ENCODE results near the gene C19orf47.
"Not testable (repeated sequence)": the region's sequence is repeated elsewhere in the genome, so short reads cannot be mapped to it uniquely, and the experiment has no call there.

C19orf47 gene

DNA sequence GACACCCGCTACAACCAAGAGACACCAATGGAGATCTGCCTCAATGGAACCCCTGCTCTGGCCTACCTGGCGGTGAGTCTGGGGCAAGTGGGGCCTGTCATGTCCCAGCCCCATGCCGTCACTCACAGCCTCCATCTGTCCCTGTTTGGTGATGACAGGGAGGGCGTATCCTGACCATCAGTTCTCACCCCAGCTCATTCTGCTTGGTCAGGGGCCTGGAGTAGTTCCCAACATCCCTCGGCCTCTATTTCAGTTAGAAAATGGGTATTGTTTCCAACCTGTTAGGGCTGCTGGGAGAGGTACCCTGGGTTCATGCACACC, 23.6 kb upstream of the C19orf47 start:
- TF ChIP-seq TAF1 (IDR thresholded peaks at IDR 0.05; ENCODE audit: borderline replicate concordance, low read depth, low read length): no peak
- TF ChIP-seq POLR2A (IDR thresholded peaks at IDR 0.05; ENCODE audit: low read depth, low read length): no peak
- TF ChIP-seq POLR2AphosphoS5 (IDR thresholded peaks at IDR 0.05; ENCODE audit: low read depth, low read length): no peak
- FAIRE-seq (no peak), DNase-seq (ENCODE audit: insufficient read length) (no peak)

DNA sequence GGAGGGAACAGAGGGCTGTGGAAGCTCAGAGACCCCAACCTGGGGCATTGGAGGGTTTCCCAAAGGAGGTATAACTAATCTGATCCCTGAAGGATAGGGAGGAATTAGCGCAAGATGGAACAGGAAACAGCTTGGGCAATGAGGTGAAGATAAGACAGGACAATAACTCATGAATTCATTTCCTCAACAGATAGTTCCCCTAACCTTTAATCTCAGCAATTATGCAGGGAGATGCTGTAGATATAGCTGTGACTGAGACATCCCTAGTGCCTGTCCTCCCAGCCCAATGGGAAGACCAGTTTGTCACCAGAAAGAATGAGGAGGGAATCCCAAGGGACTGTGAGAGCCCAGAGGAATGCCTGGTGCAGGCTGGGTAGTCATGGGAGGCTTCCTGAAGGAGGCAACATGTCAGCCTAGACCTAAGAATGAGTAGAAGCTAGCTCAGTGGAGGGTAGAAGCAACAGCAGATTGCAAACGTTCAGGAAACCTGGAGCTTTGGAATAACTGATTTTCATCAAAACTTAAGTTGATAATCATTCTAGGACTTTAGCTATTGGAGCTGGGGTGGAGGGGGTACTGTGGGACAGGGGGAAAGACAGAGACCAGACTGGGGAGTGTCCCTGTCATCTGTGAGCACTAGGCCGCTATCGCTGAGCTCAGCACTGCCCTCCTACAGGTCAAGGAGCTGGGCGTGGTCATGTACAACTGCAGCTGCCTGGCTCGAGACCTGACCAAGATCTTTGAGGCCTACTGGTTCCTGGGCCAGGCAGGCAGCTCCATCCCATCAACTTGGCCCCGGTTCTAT, 23.0 kb upstream of the C19orf47 start:
- DNase-seq (ENCODE audit: insufficient read length): no peak
- no peak for FAIRE-seq
- TF ChIP-seq TAF1 (IDR thresholded peaks at IDR 0.05; ENCODE audit: borderline replicate concordance, low read depth, low read length): no peak
- TF ChIP-seq POLR2AphosphoS5 (IDR thresholded peaks at IDR 0.05; ENCODE audit: low read depth, low read length): no peak
- no peak for TF ChIP-seq POLR2A (IDR thresholded peaks at IDR 0.05; ENCODE audit: low read depth, low read length)

DNA sequence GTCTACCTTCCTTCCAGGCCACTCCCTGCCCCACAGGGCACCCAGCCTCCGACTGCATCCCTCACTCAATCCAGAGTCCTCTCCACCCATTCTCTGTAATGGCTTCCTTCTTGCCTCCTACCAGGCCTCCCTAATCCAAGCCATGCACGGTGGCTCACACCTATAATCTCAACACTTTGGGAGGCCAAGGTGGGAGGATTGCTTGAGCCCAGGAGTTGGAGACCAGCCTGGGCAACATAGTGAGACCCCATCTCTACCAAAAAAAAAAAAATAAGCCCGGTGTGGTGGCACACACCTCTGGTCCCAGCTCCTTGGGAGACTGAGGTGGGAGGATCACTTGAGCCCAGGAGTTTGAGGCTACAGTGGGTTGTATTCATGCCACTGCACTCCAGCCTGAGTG, 22.1 kb upstream of the C19orf47 start:
- FAIRE-seq: not testable (repeated sequence)

DNA sequence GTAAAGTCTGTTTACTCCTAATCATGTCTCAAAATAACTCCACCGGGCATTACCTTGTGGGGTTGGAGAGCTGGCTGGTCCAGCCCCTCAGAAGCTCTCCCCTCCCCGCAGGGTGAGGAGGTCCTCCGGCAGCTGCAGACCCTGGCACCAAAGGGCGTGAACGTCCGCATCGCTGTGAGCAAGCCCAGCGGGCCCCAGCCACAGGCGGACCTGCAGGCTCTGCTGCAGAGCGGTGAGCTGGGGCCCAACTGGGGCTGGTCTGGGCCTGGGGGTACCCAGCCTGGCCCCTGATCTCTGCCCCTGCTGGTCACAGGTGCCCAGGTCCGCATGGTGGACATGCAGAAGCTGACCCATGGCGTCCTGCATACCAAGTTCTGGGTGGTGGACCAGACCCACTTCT, 21.6 kb upstream of the C19orf47 start:
- no peak for TF ChIP-seq POLR2AphosphoS5 (IDR thresholded peaks at IDR 0.05; ENCODE audit: low read depth, low read length)
- no peak for TF ChIP-seq POLR2A (IDR thresholded peaks at IDR 0.05; ENCODE audit: low read depth, low read length)
- no peak for TF ChIP-seq TAF1 (IDR thresholded peaks at IDR 0.05; ENCODE audit: borderline replicate concordance, low read depth, low read length)
- no peak for DNase-seq (ENCODE audit: insufficient read length)
- FAIRE-seq: no peak

More for the DNA sequence above, 22.1 kb upstream of the C19orf47 start:
- not testable (repeated sequence) for DNase-seq (ENCODE audit: insufficient read length)

DNA sequence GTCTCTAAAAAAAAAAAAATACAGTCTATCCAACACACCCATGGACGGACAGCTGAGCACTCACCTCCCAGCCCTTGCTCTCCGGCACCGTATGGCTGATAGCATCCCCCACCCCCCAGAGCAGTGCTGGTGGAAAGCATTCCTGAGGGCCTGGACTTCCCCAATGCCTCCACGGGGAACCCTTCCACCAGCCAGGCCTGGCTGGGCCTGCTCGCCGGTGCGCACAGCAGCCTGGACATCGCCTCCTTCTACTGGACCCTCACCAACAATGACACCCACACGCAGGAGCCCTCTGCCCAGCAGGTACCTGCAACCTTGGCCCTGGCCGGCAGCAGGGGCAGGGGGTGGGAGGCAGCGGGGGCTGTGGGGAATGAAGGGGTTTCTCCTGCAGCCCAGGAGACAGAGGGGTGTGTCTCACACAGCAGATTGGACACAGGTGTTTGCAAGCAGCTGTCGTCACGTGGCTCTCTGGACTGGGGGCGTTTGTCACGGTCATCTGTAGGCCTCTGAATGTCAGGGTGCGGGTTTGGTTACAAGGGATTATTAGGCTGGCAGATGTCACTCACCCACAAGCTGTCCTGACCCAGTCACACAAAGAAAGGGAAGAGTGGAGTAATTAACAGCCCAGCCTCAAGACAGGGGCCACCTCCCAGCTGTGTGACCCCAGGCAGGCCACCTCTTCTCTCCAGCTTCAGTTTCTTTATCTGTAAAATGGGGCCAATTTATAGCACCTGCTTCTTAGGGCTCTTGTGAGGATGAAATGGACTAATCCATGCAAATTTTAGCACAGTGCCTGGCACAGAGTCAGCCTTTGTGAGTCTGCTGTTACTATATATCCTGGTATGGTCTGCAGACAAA, 19.6 kb upstream of the C19orf47 start:
- DNase-seq (ENCODE audit: insufficient read length) (no peak), FAIRE-seq (no peak)
- TF ChIP-seq POLR2AphosphoS5 (IDR thresholded peaks at IDR 0.05; ENCODE audit: low read depth, low read length) (no peak), POLR2A (IDR thresholded peaks at IDR 0.05; ENCODE audit: low read depth, low read length) (no peak), TAF1 (IDR thresholded peaks at IDR 0.05; ENCODE audit: borderline replicate concordance, low read depth, low read length) (no peak)

DNA sequence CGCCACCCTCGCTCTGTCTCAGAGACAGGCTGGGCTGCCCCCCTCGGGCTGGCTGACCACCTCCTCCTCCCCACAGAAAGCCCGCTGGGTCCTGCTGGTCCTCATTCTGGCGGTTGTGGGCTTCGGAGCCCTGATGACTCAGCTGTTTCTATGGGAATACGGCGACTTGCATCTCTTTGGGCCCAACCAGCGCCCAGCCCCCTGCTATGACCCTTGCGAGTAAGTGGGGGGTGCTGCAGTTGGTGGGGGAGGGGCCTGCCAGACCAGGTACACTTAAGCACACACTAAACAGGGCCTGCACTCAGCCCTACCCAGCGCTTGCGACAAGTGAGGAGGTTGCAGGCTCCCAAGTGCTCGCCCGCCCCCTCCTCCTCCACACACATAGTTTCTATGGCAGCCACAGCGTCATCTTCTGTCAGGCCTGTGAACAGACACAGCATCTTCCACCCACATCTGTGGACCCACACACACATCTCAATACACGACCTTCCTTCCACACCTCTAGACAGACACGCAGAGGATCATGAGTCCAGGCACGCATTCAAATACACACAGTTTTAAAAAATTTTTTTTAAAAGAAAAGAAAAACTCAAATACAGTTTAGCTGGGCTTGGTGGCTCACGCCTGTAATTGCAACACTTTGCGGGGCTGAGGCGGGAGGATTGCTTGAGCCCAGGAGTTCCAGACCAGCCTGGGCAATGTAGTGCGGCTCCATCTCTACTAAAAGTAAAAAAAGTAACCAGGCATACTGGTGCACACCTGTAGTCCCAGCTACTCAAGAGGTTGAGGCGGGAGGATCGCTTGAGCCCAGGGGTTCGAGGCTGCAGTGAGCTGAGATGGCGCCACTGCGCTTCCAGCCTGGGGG, 18.7 kb upstream of the C19orf47 start:
- DNase-seq (ENCODE audit: insufficient read length) (no peak), FAIRE-seq (no peak)
- TF ChIP-seq TAF1 (IDR thresholded peaks at IDR 0.05; ENCODE audit: borderline replicate concordance, low read depth, low read length) (no peak), POLR2A (IDR thresholded peaks at IDR 0.05; ENCODE audit: low read depth, low read length) (no peak), POLR2AphosphoS5 (IDR thresholded peaks at IDR 0.05; ENCODE audit: low read depth, low read length) (no peak)

DNA sequence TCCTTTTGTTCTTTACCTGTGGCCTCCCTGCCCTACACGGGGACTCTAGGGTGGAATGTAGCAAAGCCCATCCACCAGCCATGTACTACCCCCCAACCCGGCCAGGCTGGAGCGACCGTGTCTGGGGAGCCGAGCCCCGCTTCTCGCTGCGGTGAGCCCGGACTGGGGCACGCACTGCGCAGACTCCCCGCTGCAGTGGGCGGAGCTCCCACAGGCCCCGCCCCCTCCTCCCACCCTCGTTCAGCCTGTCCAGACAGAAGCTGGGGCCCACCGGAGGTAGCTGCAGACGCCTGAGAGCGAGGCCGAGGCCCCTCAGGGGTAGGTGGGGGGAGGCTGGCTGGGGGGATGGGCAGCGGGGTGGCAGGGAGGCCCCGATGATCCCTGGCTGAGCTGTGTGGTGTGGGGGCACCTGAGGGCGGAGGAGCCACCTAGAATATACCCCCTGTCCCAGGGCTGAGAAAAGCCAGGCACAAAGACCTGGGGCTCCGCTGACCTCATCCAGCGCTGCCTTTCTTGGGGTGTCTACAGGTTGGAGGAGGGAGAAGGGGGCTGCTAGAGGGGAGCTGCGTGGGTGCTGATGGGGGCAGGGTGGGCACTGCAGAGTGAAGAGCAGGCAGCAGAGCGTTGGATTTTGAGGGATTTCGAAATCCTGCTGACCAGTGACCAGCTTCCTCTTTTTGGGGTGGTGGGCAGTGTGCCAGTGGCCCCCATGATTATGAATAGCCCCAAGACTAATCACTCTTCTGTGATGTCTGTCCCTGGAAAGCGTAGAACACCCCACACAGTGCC, 17.6 kb upstream of the C19orf47 start:
- DNase-seq (ENCODE audit: insufficient read length) (peak; percentile 94), FAIRE-seq (peak; percentile 27)
- TF ChIP-seq TAF1 (IDR thresholded peaks at IDR 0.05; ENCODE audit: borderline replicate concordance, low read depth, low read length) (no peak), POLR2A (IDR thresholded peaks at IDR 0.05; ENCODE audit: low read depth, low read length) (peak; percentile 27; the same call in 1 of the 2 replicates)

DNA sequence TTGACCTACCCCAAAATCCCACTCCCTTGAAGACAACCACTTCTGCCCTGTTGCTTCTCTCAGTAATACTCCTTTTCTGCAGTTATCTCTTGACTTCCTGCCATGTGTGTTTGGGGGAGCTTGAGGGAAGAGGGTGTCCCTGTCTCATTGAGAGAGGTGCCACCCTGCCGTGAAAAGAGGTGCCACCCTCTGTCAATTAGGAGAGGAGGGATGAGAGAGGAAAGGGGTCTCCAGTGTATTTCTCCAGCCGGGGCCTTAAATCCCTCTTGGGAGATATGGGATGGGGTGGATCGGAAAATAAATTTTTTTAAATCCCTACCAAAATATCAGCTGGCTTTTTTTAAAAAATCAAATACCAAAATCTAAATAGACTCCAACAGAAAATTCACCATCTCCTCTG, 16.8 kb upstream of the C19orf47 start:
- no peak for DNase-seq (ENCODE audit: insufficient read length)
- no peak for TF ChIP-seq TAF1 (IDR thresholded peaks at IDR 0.05; ENCODE audit: borderline replicate concordance, low read depth, low read length)
- no peak for TF ChIP-seq POLR2A (IDR thresholded peaks at IDR 0.05; ENCODE audit: low read depth, low read length)
- TF ChIP-seq POLR2AphosphoS5 (IDR thresholded peaks at IDR 0.05; ENCODE audit: low read depth, low read length): no peak
- no peak for FAIRE-seq

DNA sequence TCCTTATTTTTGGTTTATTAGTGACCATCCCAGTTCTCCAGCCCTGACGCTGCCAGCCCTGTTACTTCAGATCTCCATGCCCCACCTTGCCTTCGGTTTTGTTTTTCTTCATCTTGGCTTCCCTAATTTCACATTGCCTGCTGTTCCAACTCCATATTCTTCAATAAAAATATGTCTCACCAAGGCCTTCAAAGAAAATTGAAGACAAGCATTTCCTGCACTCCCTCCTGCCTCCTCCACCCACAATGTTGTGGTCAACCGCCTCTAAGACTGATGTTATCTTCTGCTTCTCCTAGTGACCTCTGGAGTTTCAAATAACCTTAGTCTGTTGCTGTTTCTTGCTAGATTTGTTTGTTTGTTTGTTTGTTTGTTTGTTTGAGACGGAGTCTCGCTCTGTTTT, 14.9 kb upstream of the C19orf47 start:
- TF ChIP-seq TAF1 (IDR thresholded peaks at IDR 0.05; ENCODE audit: borderline replicate concordance, low read depth, low read length): no peak
- TF ChIP-seq POLR2AphosphoS5 (IDR thresholded peaks at IDR 0.05; ENCODE audit: low read depth, low read length): no peak
- no peak for TF ChIP-seq POLR2A (IDR thresholded peaks at IDR 0.05; ENCODE audit: low read depth, low read length)
- DNase-seq (ENCODE audit: insufficient read length) (no peak), FAIRE-seq (no peak)

DNA sequence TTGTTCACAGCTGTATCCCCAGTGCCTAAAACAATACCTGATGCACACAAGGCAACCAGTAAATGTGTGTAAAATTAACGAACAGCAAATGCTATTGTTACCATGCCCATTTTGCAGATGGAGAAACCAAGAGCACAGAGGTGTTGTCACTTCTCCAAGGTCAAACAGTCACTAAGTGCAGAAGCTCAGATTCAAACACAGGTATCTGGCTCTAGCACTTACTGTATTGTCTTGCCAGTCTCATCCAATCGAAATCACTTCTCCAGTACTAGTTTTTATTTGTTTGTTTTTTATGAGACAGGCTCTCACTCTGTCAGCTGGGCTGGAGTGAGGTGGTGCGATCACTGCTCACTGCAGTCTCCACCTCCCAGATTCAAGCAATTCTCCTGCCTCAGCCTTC, 14.0 kb upstream of the C19orf47 start:
- TF ChIP-seq TAF1 (IDR thresholded peaks at IDR 0.05; ENCODE audit: borderline replicate concordance, low read depth, low read length) (no peak), POLR2AphosphoS5 (IDR thresholded peaks at IDR 0.05; ENCODE audit: low read depth, low read length) (no peak), POLR2A (IDR thresholded peaks at IDR 0.05; ENCODE audit: low read depth, low read length) (no peak)
- FAIRE-seq: no peak
- no peak for DNase-seq (ENCODE audit: insufficient read length)
